ENCODE results near the gene OTULIN.

DNA sequence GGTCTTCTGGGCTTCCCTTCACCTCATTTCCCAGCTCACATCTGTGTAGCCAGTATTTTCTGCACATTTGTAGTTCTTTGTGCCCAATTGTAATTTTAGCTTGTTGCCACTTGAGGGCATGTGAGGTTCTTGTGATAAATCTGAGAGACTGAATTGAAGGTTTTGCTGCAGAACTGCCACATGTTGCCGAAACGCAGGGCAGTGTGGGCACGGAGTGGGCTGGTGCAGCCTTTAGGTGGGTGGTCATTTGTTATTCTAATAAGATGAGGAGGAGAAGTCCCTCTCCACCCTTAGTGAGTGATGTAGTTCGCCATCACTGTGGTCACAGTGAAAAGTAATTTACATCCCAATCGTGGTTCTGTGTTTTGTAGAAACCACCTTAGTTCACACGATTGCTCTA lies 21.2 kb downstream of the OTULIN start:
- peak; percentile 76 for TF ChIP-seq CTCF (conservative IDR thresholded peaks at IDR 0.05; ENCODE audit: low read length)
- TF ChIP-seq EZH2phosphoT487 (IDR thresholded peaks at IDR 0.05; ENCODE audit: borderline replicate concordance), result no peak
